OCI-LY7 (cell line): ENCODE data around the gene SH3PXD2A.

Experiments used
- CTCF ChIP-seq: fragments of 200-600 bp; sonication (generic); conservative IDR thresholded peaks from 2 replicates; pipeline ENCODE4 v1.5.1; 2014; ENCODE audit warnings: mild to moderate bottlenecking, antibody characterized with exemption, low read length, moderate library complexity, mixed read lengths
- EZH2phosphoT487 ChIP-seq: fragments of 200-600 bp; sonication (generic); IDR thresholded peaks from 2 replicates; pipeline ENCODE4 v1.6.1; 2018; ENCODE audit warnings: low read depth, borderline replicate concordance, mild to moderate bottlenecking, mixed run types, antibody characterized with exemption, low read length, moderate library complexity, mixed read lengths

GRCh38 chr10:103892181-103892580, 36.8 kb upstream of the SH3PXD2A start:
- TF ChIP-seq CTCF (no peak), EZH2phosphoT487 (no peak)
